ENCODE measurements around the gene CDH4.

The CDH4 gene

GRCh38 chr20:61570646-61571195, 318.7 kb downstream of the CDH4 start:
- H3K4me3 ChIP-seq (ENCODE audit: low read length), result no peak overlapping the region
- no peak overlapping the region for H2BK120ac ChIP-seq (ENCODE audit: low read depth, low read length)
- no peak overlapping the region for H3K9ac ChIP-seq (ENCODE audit: low read length)
- H2BK15ac ChIP-seq (replicated peaks; ENCODE audit: low read depth), result no peak overlapping the region
- H3K56ac ChIP-seq (ENCODE audit: low read length), result no peak overlapping the region
- no peak overlapping the region for H2BK5ac ChIP-seq (ENCODE audit: low read length)
- no peaks in the 10 kb centered on the region for H3K27me3 ChIP-seq (ENCODE audit: insufficient read depth, low read length, poor library complexity)
- no peak overlapping the region for H3K23ac ChIP-seq (ENCODE audit: low read length)
- H3K4ac ChIP-seq (ENCODE audit: low read depth, low read length), result no peak overlapping the region
- H3K79me1 ChIP-seq (ENCODE audit: low read length), result no peaks in the 10 kb centered on the region
- no peak overlapping the region for H3K27ac ChIP-seq (ENCODE audit: low read depth, low read length)
- no peaks in the 10 kb centered on the region for H3K79me2 ChIP-seq (ENCODE audit: control insufficient read depth, insufficient read depth, low read length)
- no peak overlapping the region for H4K8ac ChIP-seq (ENCODE audit: low read depth, low read length)
- H3K4me1 ChIP-seq (ENCODE audit: control insufficient read depth, low read depth, low read length), result no peaks in the 10 kb centered on the region
- DNase-seq, result no peak
- H3K4me2 ChIP-seq (ENCODE audit: low read length), result no peak overlapping the region
- no peaks in the 10 kb centered on the region for H3K36me3 ChIP-seq (ENCODE audit: control insufficient read depth, insufficient read depth, low read length)
- no peak overlapping the region for H2AK5ac ChIP-seq (ENCODE audit: low read length)
- H3K18ac ChIP-seq (ENCODE audit: low read length), result no peak overlapping the region
- H4K5ac ChIP-seq (ENCODE audit: low read length), result no peak overlapping the region
- no CpG with 5 or more reads among the region's 14 CpGs for WGBS (ENCODE audit: extremely low coverage, insufficient coverage, low lambda C conversion rate)

GRCh38 chr20:61571221-61571620, 319.2 kb downstream of the CDH4 start:
- H3K4ac ChIP-seq (ENCODE audit: low read depth, low read length), result no peak overlapping the region
- H2AK5ac ChIP-seq (ENCODE audit: low read length), result no peak overlapping the region
- H3K4me2 ChIP-seq (ENCODE audit: low read length), result no peak overlapping the region
- H3K56ac ChIP-seq (ENCODE audit: low read length), result no peak overlapping the region
- no peak overlapping the region for H3K18ac ChIP-seq (ENCODE audit: low read length)
- no peak overlapping the region for H2BK15ac ChIP-seq (replicated peaks; ENCODE audit: low read depth)
- H4K5ac ChIP-seq (ENCODE audit: low read length), result no peak overlapping the region
- H3K79me2 ChIP-seq (ENCODE audit: control insufficient read depth, insufficient read depth, low read length), result no peaks in the 10 kb centered on the region
- no peak overlapping the region for H3K9ac ChIP-seq (ENCODE audit: low read length)
- no peak overlapping the region for H4K8ac ChIP-seq (ENCODE audit: low read depth, low read length)
- no peak overlapping the region for H2BK5ac ChIP-seq (ENCODE audit: low read length)
- WGBS (ENCODE audit: extremely low coverage, insufficient coverage, low lambda C conversion rate), result no CpG with 5 or more reads among the region's 9 CpGs
- no peaks in the 10 kb centered on the region for H3K27me3 ChIP-seq (ENCODE audit: insufficient read depth, low read length, poor library complexity)
- no peak for DNase-seq
- H3K4me1 ChIP-seq (ENCODE audit: control insufficient read depth, low read depth, low read length), result no peaks in the 10 kb centered on the region
- no peak overlapping the region for H3K23ac ChIP-seq (ENCODE audit: low read length)
- H3K36me3 ChIP-seq (ENCODE audit: control insufficient read depth, insufficient read depth, low read length), result no peaks in the 10 kb centered on the region
- no peak overlapping the region for H3K4me3 ChIP-seq (ENCODE audit: low read length)
- H3K79me1 ChIP-seq (ENCODE audit: low read length), result no peaks in the 10 kb centered on the region
- H3K27ac ChIP-seq (ENCODE audit: low read depth, low read length), result no peak overlapping the region
- no peak overlapping the region for H2BK120ac ChIP-seq (ENCODE audit: low read depth, low read length)

- H3K36me3 ChIP-seq (ENCODE audit: control insufficient read depth, insufficient read depth, low read length), result no peaks in the 10 kb centered on the region
- no peak overlapping the region for H3K4me3 ChIP-seq (ENCODE audit: low read length)
- H3K4me1 ChIP-seq (ENCODE audit: control insufficient read depth, low read depth, low read length), result no peaks in the 10 kb centered on the region
- no peak overlapping the region for H3K27ac ChIP-seq (ENCODE audit: low read depth, low read length)
- no peaks in the 10 kb centered on the region for H3K79me1 ChIP-seq (ENCODE audit: low read length)
- DNase-seq, result no peak
- no peak overlapping the region for H2BK5ac ChIP-seq (ENCODE audit: low read length)
- H2AK5ac ChIP-seq (ENCODE audit: low read length), result no peak overlapping the region
- no peak overlapping the region for H3K9ac ChIP-seq (ENCODE audit: low read length)
- no peak overlapping the region for H2BK15ac ChIP-seq (replicated peaks; ENCODE audit: low read depth)
- no peak overlapping the region for H3K56ac ChIP-seq (ENCODE audit: low read length)
- H3K27me3 ChIP-seq (ENCODE audit: insufficient read depth, low read length, poor library complexity), result no peaks in the 10 kb centered on the region
- no peak overlapping the region for H3K4ac ChIP-seq (ENCODE audit: low read depth, low read length)
- H4K8ac ChIP-seq (ENCODE audit: low read depth, low read length), result no peak overlapping the region
- H3K4me2 ChIP-seq (ENCODE audit: low read length), result no peak overlapping the region
- no CpG with 5 or more reads among the region's 13 CpGs for WGBS (ENCODE audit: extremely low coverage, insufficient coverage, low lambda C conversion rate)
- H3K18ac ChIP-seq (ENCODE audit: low read length), result no peak overlapping the region
- no peak overlapping the region for H3K23ac ChIP-seq (ENCODE audit: low read length)
- no peak overlapping the region for H2BK120ac ChIP-seq (ENCODE audit: low read depth, low read length)
- no peak overlapping the region for H4K5ac ChIP-seq (ENCODE audit: low read length)
- no peaks in the 10 kb centered on the region for H3K79me2 ChIP-seq (ENCODE audit: control insufficient read depth, insufficient read depth, low read length)
These were observed 320.1 kb downstream of the CDH4 start for GRCh38 chr20:61571916-61572711.

GRCh38 chr20:61572789-61573188, 320.7 kb downstream of the CDH4 start:
- Histone ChIP-seq H3K56ac (ENCODE audit: low read length) (no peak overlapping the region), H3K4me2 (ENCODE audit: low read length) (no peak overlapping the region), H3K27me3 (ENCODE audit: insufficient read depth, low read length, poor library complexity) (no peaks in the 10 kb centered on the region), H3K36me3 (ENCODE audit: control insufficient read depth, insufficient read depth, low read length) (no peaks in the 10 kb centered on the region), H2AK5ac (ENCODE audit: low read length) (no peak overlapping the region), H4K5ac (ENCODE audit: low read length) (no peak overlapping the region), H3K4me3 (ENCODE audit: low read length) (no peak overlapping the region), H2BK120ac (ENCODE audit: low read depth, low read length) (no peak overlapping the region), H3K4me1 (ENCODE audit: control insufficient read depth, low read depth, low read length) (no peaks in the 10 kb centered on the region), H3K9ac (ENCODE audit: low read length) (no peak overlapping the region), H3K23ac (ENCODE audit: low read length) (no peak overlapping the region), H2BK5ac (ENCODE audit: low read length) (no peak overlapping the region), H3K18ac (ENCODE audit: low read length) (no peak overlapping the region), H3K27ac (ENCODE audit: low read depth, low read length) (no peak overlapping the region), H2BK15ac (replicated peaks; ENCODE audit: low read depth) (no peak overlapping the region), H4K8ac (ENCODE audit: low read depth, low read length) (no peak overlapping the region), H3K79me1 (ENCODE audit: low read length) (no peaks in the 10 kb centered on the region), H3K79me2 (ENCODE audit: control insufficient read depth, insufficient read depth, low read length) (no peaks in the 10 kb centered on the region), H3K4ac (ENCODE audit: low read depth, low read length) (no peak overlapping the region)
- no peak for DNase-seq
- WGBS (ENCODE audit: extremely low coverage, insufficient coverage, low lambda C conversion rate), result no CpG with 5 or more reads among the region's 7 CpGs

GRCh38 chr20:61573415-61574305, 321.6 kb downstream of the CDH4 start:
- Histone ChIP-seq H2BK5ac (ENCODE audit: low read length) (no peak overlapping the region), H2BK120ac (ENCODE audit: low read depth, low read length) (no peak overlapping the region), H3K4ac (ENCODE audit: low read depth, low read length) (no peak overlapping the region), H3K4me1 (ENCODE audit: control insufficient read depth, low read depth, low read length) (no peaks in the 10 kb centered on the region), H3K79me1 (ENCODE audit: low read length) (no peaks in the 10 kb centered on the region), H3K36me3 (ENCODE audit: control insufficient read depth, insufficient read depth, low read length) (no peaks in the 10 kb centered on the region), H4K5ac (ENCODE audit: low read length) (no peak overlapping the region), H3K79me2 (ENCODE audit: control insufficient read depth, insufficient read depth, low read length) (no peaks in the 10 kb centered on the region), H4K8ac (ENCODE audit: low read depth, low read length) (no peak overlapping the region), H3K27ac (ENCODE audit: low read depth, low read length) (no peak overlapping the region), H3K4me3 (ENCODE audit: low read length) (no peak overlapping the region), H3K18ac (ENCODE audit: low read length) (no peak overlapping the region), H2AK5ac (ENCODE audit: low read length) (no peak overlapping the region), H3K4me2 (ENCODE audit: low read length) (no peak overlapping the region), H3K23ac (ENCODE audit: low read length) (no peak overlapping the region), H2BK15ac (replicated peaks; ENCODE audit: low read depth) (no peak overlapping the region), H3K56ac (ENCODE audit: low read length) (no peak overlapping the region), H3K27me3 (ENCODE audit: insufficient read depth, low read length, poor library complexity) (no peaks in the 10 kb centered on the region), H3K9ac (ENCODE audit: low read length) (no peak overlapping the region)
- DNase-seq, result no peak
- WGBS (ENCODE audit: extremely low coverage, insufficient coverage, low lambda C conversion rate), result no CpG with 5 or more reads among the region's 16 CpGs

All from mesendoderm (in vitro differentiated cells).